Fibroblast of mammary gland (primary cell): ENCODE measurements around the gene TCIRG1.

Source experiments
- DNase-seq: peaks from one replicate; pipeline ENCODE4 v3.0.0-alpha.2; 2010; ENCODE audit warnings: low read depth
- H3K4me3 ChIP-seq: 2 replicates; pipeline ENCODE4 v1.5.1; 2011; ENCODE audit warnings: low read depth, mild to moderate bottlenecking, low read length, moderate library complexity; ENCODE audit not compliant: control insufficient read depth
- TF ChIP-seq, protein P1 (sequence below): conservative IDR thresholded peaks from 2 replicates; pipeline ENCODE4 v1.5.1; 2011; ENCODE audit warnings: low read depth, low read length, inconsistent platforms; ENCODE audit not compliant: control insufficient read depth, insufficient read depth

The TCIRG1 gene

DNA sequence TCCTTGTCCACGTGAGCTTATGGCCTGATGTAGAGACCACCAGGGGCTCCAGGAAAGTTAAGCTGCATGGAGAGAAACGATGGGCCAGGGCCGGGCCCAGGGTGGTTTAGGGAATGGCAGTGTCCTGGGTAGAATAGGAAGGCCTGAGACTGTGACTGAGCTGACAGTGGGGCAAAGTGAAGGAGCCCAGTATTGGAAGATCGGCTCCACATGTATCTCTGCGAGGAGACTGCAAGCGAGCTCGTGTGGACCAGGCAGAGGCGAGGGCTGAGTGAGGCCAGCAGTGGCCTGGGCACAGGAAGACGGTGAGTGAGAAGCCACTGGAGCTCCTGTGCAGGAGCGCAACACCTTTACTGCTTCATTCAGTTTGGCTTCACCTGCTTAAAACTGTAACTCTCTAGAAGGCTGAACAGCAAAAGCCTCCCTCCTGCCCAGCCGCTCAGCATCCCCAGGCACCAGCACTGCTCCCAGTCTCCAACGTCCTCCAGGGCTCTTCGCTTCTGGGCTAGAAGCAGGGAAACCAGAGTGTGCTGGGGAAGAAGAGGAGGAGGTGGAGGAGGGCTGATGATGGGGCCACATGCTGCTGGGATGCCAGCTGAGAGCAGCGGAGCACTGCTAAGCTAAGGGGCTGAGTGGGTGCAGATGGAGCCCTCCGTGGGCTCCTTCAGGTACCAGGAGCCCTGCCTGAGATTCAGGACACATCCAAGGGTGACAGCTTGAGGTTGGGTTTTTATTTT lies 13.5 kb downstream of the TCIRG1 start:
- no peak for DNase-seq
- TF ChIP-seq, protein P1, sequence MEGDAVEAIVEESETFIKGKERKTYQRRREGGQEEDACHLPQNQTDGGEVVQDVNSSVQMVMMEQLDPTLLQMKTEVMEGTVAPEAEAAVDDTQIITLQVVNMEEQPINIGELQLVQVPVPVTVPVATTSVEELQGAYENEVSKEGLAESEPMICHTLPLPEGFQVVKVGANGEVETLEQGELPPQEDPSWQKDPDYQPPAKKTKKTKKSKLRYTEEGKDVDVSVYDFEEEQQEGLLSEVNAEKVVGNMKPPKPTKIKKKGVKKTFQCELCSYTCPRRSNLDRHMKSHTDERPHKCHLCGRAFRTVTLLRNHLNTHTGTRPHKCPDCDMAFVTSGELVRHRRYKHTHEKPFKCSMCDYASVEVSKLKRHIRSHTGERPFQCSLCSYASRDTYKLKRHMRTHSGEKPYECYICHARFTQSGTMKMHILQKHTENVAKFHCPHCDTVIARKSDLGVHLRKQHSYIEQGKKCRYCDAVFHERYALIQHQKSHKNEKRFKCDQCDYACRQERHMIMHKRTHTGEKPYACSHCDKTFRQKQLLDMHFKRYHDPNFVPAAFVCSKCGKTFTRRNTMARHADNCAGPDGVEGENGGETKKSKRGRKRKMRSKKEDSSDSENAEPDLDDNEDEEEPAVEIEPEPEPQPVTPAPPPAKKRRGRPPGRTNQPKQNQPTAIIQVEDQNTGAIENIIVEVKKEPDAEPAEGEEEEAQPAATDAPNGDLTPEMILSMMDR = no peak
- H3K4me3 ChIP-seq = no peak overlapping the region

DNA sequence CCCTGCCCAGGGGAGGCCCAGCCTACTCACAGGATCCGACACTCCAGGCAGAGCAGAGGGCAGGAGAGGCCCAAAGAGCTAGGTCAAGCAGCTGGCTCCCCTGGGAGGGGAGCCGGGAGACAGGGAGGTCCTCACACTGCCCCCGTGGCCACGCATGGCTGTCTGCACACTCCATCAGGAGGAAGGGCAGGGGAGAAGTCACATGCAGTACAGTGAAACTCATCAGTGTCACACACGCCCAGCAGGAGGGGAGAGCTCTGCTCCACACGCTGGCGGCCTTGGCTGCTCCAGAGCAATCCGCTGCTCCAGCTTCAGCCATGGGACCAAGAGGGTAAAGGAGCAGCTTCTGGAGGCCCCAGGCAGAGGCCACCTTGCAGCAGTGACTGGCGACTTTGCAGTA lies 14.3 kb downstream of the TCIRG1 start:
- no peak overlapping the region for H3K4me3 ChIP-seq
- DNase-seq = no peak
- TF ChIP-seq, protein P1 = no peak

DNA sequence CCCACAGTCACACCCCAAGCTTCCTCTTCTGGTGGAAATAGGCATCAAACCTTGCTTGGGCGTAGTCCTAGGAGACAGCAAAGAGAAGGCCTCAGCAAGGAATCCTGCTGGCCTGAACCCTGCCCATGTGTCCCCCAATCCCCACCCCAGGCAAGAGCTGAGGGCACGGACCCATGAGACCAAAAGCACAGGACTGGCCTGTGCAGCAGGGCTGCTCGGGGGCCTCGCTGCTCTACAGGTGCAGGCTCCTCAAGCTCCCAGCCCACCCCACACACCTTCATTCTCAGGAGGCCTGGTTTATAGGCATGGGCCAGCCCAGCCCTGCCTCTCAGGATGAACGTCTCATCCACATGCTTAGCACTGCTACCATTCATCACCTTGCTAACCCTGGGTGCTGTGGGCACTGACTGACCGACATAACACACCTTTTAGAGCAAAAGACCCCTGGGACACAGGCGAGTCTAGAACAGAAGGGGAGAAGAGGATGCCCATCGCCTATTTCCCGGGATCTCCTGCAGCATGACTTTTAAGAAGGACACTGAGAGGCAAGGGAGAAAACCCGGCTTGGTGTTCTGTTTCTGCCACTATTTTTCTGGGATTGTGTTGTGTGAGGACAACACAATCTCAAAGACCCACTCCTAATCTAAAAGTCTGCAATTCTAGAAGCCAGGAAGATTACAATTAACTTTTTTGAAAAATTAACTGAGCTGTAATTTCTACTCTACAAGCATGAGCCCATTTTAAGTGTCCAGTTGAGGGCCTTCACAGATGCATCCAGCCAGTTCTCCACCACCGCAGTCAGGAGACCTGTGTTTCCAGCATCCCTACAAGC lies 15.4 kb downstream of the TCIRG1 start:
- DNase-seq = no peak
- no peak overlapping the region for H3K4me3 ChIP-seq
- TF ChIP-seq, protein P1 = no peak

DNA sequence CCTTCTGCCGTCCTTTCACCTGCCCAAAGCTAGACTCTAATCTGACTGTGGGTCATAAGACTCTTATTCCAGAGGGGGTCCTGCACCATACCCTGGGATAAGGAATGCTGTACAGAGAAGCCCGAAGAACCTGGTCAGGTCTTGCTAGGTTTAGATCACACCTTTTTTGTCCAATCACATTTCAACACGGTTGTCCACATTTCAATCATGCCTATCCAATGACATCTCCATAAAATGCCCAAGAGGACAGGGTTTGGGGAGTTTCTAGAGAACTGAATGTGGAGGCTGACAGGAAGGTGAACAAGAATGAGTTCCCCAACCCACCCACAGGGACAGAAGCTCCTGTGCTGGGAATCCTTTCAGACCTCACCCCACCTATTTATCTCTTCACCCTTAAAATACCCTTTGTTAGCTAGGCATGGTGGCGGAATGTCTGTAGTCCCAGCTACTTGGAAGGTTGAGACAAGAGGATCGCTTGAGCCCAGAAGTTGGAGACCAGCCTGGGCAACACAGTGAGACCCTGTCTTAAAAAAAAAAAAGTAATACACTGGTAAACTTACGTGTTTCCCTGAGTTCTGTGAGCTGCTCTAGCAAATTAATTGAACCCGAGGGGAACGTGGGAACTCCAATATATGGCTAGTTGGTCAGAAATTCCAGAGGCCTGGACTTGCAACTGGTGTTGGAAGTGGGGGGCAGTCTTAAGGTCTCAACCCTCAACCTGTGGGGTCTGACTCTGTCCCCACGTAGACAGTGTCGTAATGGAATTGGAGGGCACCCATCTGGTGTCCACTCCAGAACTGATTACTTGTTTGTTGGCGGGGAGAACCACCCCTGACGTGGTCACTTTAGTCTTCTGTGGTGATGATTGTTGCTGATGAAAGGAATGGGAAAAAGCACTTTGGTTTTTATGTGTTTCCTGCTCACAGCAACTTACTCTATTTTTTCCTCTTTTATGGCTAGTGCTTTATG lies 17.8 kb downstream of the TCIRG1 start:
- DNase-seq = no peak
- H3K4me3 ChIP-seq = no peak overlapping the region
- TF ChIP-seq, protein P1 = no peak

DNA sequence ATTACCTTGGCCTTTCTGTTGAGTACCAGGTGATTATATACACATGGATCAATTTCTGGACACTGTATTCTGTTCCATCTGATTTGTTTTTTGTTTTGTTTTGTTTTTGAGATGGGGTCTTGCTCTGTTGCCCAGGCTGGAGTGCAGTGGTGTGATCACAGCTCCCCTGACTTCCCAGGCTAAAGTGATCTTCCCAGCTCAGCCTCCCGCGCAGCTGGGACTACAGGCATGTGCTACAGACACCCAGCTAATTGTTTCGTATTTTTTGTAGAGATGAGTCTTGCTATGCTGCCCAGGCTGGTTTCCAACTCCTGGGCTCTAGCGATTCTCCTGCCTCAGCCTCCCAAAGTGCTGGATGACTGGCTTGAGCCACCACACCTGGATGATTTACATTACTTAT lies 19.0 kb downstream of the TCIRG1 start:
- no peak for DNase-seq
- TF ChIP-seq, protein P1 = no peak
- no peak overlapping the region for H3K4me3 ChIP-seq

DNA sequence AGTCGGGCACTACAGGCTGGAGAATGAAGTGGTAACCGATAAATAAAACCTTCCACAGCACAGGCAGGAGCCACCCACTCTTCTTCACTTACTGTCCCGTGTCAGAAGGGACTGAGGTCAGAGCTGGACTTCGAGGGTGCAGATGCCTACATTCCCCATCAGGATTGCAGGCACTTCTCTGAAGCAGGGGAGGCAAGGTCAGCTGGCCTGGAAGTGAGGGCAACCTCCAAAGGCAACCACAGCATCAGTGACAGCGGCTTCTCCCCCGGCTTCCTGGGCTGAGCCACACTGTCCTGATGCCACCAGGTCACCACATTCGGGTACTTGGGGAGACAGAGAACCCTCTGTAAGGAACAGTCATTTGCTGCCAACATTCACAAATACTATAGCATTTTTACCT lies 22.7 kb downstream of the TCIRG1 start:
- no peak overlapping the region for H3K4me3 ChIP-seq
- no peak for DNase-seq
- TF ChIP-seq, protein P1 = no peak
